Muscle layer of colon (tissue), 2 donors: Measurements from ENCODE around the gene HOXC12.

Source experiments
- H3K27ac ChIP-seq: one replicate; pipeline ENCODE4 v1.7.0; 2013; ENCODE audit warnings: low read depth, mild to moderate bottlenecking, low read length, moderate library complexity
- H3K27me3 ChIP-seq, 2 donors: one replicate each; pipeline ENCODE4 v1.7.0; 2013; ENCODE audit warnings: low read length in 2 of 2, mild to moderate bottlenecking in 2 of 2; ENCODE audit not compliant: insufficient read depth in 2 of 2, control insufficient read depth in 1 of 2
- H3K36me3 ChIP-seq: one replicate; pipeline ENCODE4 v1.7.0; 2013; ENCODE audit warnings: mild to moderate bottlenecking, low read length; ENCODE audit not compliant: insufficient read depth
- H3K4me1 ChIP-seq: one replicate; pipeline ENCODE4 v1.7.0; 2013; ENCODE audit warnings: mild to moderate bottlenecking, low read length; ENCODE audit not compliant: insufficient read depth
- H3K4me3 ChIP-seq, 2 donors: one replicate each; pipeline ENCODE4 v1.7.0; 2013; ENCODE audit warnings: low read length in 2 of 2, low read depth in 1 of 2, mild to moderate bottlenecking in 1 of 2, moderate library complexity in 1 of 2
- H3K9ac ChIP-seq: one replicate; pipeline ENCODE4 v1.7.0; 2013; ENCODE audit warnings: low read length
- H3K9me3 ChIP-seq: one replicate; pipeline ENCODE4 v1.7.0; 2013; ENCODE audit warnings: mild to moderate bottlenecking, low read length
- donor health status: abdominal sarcoma.
- donor health status: Adenocarcinoma of cecum.

The HOXC12 gene

GRCh38 chr12:53932915-53933314 lies 21.8 kb upstream of the HOXC12 start:
- H3K9me3 ChIP-seq: no peaks in the 10 kb centered on the region
- H3K27ac ChIP-seq: no peak overlapping the region
- H3K4me1 ChIP-seq: peaks cover 6% of the 10 kb centered on the region
- no peak overlapping the region for H3K9ac ChIP-seq
- no peak overlapping the region for H3K4me3 ChIP-seq
- no peaks in the 10 kb centered on the region for H3K36me3 ChIP-seq
- peaks cover 90 to 98% of the 10 kb centered on the region in 2 donors for H3K27me3 ChIP-seq

DNA sequence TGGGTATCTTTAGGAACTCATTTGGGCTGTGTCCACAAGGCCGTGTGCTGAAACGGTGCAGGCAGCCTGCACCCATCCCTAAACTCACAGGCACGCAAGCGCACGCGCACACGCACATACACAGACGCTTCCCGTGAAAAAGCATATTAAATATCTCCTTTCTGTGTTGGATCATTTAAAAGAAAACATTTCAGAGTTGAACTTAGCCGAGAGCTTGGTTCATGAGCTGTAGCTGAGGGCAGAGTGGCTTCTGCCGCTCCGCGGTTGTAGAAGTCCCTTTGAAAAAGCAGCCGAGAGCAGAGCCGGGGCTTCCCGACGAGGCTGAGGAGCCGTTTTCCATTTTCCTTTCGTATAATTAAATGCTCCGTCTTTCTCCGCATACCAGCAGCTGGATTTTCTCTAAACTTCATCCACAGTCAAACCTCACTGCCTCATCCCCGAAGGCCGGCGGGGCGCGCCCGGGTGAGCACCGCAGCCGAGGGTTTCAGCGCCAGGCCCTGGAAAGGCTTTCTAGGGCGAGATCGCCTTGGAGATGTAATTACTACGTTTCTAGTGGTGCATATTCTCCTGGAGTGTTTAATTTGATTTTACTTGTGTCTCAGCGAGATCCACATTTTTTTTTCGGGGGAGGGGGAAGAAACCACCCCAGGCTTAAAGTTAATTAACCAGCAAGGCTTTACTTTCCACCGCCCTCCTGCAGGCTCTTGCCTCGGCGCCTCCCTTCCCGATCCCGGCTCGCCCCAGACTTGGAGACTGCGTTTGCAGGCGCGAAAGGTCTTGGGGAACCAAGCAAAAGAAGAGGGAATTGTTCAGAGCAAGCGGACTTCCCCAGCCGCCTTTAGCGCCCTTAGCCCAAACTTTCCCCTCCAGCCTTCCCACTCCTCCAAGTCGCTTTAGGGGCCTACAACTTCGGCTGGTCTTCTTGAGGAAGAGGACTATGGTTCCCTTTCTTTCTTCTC lies 19.0 kb upstream of the HOXC12 start:
- Histone ChIP-seq H3K36me3 (no peaks in the 10 kb centered on the region), H3K4me3 (no peak overlapping the region), H3K4me1 (peaks cover 10% of the 10 kb centered on the region), H3K27me3 (peaks cover 89 to 98% of the 10 kb centered on the region in 2 donors), H3K9me3 (no peaks in the 10 kb centered on the region), H3K27ac (no peak overlapping the region), H3K9ac (no peak overlapping the region)

GRCh38 chr12:53937099-53937498 lies 17.6 kb upstream of the HOXC12 start:
- Histone ChIP-seq H3K36me3 (no peaks in the 10 kb centered on the region), H3K9ac (no peak overlapping the region), H3K27ac (no peak overlapping the region), H3K27me3 (peaks cover 91 to 98% of the 10 kb centered on the region in 2 donors), H3K4me3 (no peak overlapping the region), H3K4me1 (peaks cover 10% of the 10 kb centered on the region), H3K9me3 (no peaks in the 10 kb centered on the region)

- H3K4me1 ChIP-seq: peaks cover 10% of the 10 kb centered on the region
- H3K9ac ChIP-seq: no peak overlapping the region
- no peaks in the 10 kb centered on the region for H3K36me3 ChIP-seq
- H3K27me3 ChIP-seq: peaks cover 89 to 98% of the 10 kb centered on the region in 2 donors
- no peaks in the 10 kb centered on the region for H3K9me3 ChIP-seq
- no peak overlapping the region for H3K4me3 ChIP-seq
- H3K27ac ChIP-seq: no peak overlapping the region
Observed at GRCh38 chr12:53937596-53938325, 16.9 kb upstream of the HOXC12 start.

DNA sequence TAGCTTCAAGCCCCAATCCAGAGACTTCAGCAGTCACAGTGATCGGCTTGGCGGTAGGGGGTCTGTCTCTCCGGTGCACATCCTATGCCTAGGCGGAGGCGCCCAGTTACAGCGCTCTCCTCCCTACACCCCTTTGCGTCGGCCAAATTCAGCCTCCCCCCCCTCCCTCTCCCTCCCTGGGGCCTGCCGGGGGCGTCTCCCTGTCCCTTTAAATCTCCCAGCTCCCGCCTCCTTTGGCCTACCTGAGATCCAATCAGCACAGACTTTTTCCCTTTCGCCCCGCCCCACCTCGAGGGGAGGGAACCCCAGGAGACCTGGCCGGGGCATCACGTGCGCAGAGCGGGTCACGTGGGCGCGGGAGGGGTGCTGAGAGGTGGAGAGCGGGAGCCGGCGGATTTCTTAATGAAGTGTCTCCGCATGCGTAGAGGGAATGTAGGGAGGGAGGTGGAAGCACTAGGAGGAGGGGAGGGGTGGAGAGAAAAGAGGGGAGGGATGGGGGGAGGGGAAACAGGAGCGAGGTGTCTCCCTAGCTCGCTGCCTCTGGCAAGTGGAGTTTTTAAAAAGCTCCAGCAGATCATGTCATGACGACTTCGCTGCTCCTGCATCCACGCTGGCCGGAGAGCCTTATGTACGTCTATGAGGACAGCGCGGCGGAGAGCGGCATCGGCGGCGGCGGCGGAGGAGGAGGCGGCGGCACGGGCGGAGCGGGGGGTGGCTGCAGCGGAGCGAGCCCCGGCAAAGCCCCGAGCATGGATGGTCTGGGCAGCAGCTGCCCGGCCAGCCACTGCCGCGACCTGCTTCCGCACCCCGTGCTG lies 16.2 kb upstream of the HOXC12 start, which contains the start of gene HOXC13:
Gene HOXC13 (plus strand): TSS at position 506 of the 815 bp plus-strand sequence. CDS start 76 bp downstream, at position 582.
- peaks cover 92 to 98% of the 10 kb centered on the region in 2 donors for H3K27me3 ChIP-seq
- H3K4me1 ChIP-seq: peaks cover 10% of the 10 kb centered on the region
- H3K9me3 ChIP-seq: no peaks in the 10 kb centered on the region
- no peaks in the 10 kb centered on the region for H3K36me3 ChIP-seq
- no peak within 1 kb of the TSS for H3K27ac ChIP-seq
- no peak within 1 kb of the TSS for H3K4me3 ChIP-seq
- no peak within 1 kb of the TSS for H3K9ac ChIP-seq

GRCh38 chr12:53939141-53940108 lies 15.3 kb upstream of the HOXC12 start:
- no peaks in the 10 kb centered on the region for H3K36me3 ChIP-seq
- no peaks in the 10 kb centered on the region for H3K9me3 ChIP-seq
- H3K9ac ChIP-seq: no peak overlapping the region
- H3K4me1 ChIP-seq: peaks cover 10% of the 10 kb centered on the region
- H3K27me3 ChIP-seq: peaks cover 94 to 98% of the 10 kb centered on the region in 2 donors
- H3K4me3 ChIP-seq: no peak overlapping the region
- H3K27ac ChIP-seq: no peak overlapping the region

GRCh38 chr12:53940443-53941014 lies 14.2 kb upstream of the HOXC12 start:
- no peak overlapping the region for H3K9ac ChIP-seq
- H3K4me1 ChIP-seq: peaks cover 7% of the 10 kb centered on the region
- H3K4me3 ChIP-seq: no peak overlapping the region
- H3K27ac ChIP-seq: no peak overlapping the region
- peaks cover 94 to 98% of the 10 kb centered on the region in 2 donors for H3K27me3 ChIP-seq
- no peaks in the 10 kb centered on the region for H3K9me3 ChIP-seq
- H3K36me3 ChIP-seq: no peaks in the 10 kb centered on the region

DNA sequence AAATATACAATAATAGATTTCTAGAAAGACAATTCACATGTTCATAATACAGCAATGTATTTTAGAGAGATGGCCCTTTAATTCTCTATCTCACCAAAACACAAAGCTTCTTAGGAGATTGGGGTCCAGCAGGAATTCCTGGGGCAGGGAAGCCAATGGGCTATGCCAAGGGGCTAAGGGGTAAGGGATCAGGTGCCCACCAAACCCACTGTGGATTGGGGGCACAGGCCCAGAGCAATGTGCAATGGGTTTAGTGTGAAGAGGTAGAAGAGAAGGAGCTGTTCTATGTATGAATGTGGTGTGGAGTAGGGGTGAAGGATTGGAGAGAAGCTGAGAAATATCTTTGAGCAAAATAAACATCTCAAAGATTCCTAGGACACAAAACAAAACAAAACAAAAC lies 13.5 kb upstream of the HOXC12 start:
- Histone ChIP-seq H3K9ac (no peak overlapping the region), H3K36me3 (no peaks in the 10 kb centered on the region), H3K4me3 (no peak overlapping the region), H3K27me3 (peaks cover 95 to 98% of the 10 kb centered on the region in 2 donors), H3K4me1 (peaks cover 4% of the 10 kb centered on the region), H3K9me3 (no peaks in the 10 kb centered on the region), H3K27ac (no peak overlapping the region)

DNA sequence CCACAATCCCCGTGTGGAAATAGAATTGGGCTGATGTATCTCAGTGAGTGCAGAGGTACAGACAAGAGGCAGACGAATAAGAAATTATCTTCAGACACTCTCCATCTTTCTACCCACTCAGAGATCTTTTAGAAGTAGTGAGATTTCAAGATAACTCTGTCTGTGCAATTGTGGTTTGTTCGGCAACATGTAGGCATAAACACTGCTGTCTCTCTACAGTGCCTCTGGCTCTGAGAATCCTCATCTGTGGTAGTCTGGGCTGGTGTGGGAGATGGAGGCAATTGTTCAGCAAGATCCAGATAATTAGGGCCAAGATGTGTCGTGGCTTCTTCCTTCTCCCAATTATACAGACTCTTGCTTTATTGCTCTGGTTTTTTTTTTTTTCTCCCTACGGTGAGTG lies 13.0 kb upstream of the HOXC12 start:
- Histone ChIP-seq H3K27me3 (peaks cover 95 to 98% of the 10 kb centered on the region in 2 donors), H3K27ac (no peak overlapping the region), H3K4me3 (no peak overlapping the region)

DNA sequence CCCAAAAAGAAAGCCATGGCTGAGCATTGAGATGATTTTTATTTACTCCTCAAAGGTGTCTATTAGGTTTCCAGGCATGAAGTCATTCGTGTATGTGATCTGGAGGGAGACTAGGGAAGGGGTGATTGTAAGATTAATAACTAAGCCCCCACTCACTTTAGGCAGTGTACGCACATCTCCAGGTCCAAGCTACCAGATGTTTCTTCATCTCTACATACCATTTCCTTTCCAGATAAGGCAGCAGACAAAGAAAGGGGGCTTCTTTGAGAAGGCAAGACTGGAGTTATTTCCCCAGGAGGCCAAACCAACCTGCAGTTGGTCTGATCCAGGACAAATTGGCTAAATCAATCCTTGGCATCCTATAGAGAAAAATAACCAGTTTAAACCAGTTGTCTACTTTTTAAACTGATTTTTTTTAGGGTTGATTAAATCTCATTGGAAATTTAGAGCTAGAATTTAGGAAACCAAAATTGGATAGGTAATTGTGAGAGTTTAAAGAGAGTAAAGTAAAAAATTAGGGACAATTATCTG lies 12.2 kb upstream of the HOXC12 start:
- Histone ChIP-seq H3K27ac (no peak overlapping the region), H3K4me3 (no peak overlapping the region), H3K27me3 (peaks cover 91 to 98% of the 10 kb centered on the region in 2 donors), H3K36me3 (no peaks in the 10 kb centered on the region), H3K9me3 (no peaks in the 10 kb centered on the region), H3K9ac (no peak overlapping the region), H3K4me1 (peaks cover 4% of the 10 kb centered on the region)

More for the DNA sequence above, 13.0 kb upstream of the HOXC12 start:
- H3K36me3 ChIP-seq: no peaks in the 10 kb centered on the region
- no peak overlapping the region for H3K9ac ChIP-seq
- H3K9me3 ChIP-seq: no peaks in the 10 kb centered on the region
- H3K4me1 ChIP-seq: peaks cover 4% of the 10 kb centered on the region
